Retinal pigment epithelial cell (primary cell): ENCODE measurements around the gene SH2D2A.
A peak's percentile ranks its signal among the peaks of the same experiment; 100 is the strongest.

Experiments
- DNase-seq: peaks from one replicate; pipeline ENCODE4 v3.0.0-alpha.2; 2010; ENCODE audit warnings: low read depth
- H3K4me3 ChIP-seq: 2 replicates; pipeline ENCODE4 v1.5.1; 2011; ENCODE audit warnings: mild to moderate bottlenecking, low read length, control low read depth, moderate library complexity
- CTCF ChIP-seq: conservative IDR thresholded peaks from 2 replicates; pipeline ENCODE4 v1.5.1; 2011; ENCODE audit warnings: low read depth, low read length, control low read depth, inconsistent platforms

Gene SH2D2A

GRCh38 chr1:156808186-156809030, 8.2 kb downstream of the SH2D2A start:
- no peak for TF ChIP-seq CTCF
- DNase-seq: no peak
- H3K4me3 ChIP-seq: no peak overlapping the region

GRCh38 chr1:156807627-156808026, 9.0 kb downstream of the SH2D2A start:
- DNase-seq: no peak
- H3K4me3 ChIP-seq: no peak overlapping the region
- TF ChIP-seq CTCF: no peak

- no peak overlapping the region for H3K4me3 ChIP-seq
- TF ChIP-seq CTCF: no peak
- no peak for DNase-seq
Observed at GRCh38 chr1:156806512-156807440, 9.9 kb downstream of the SH2D2A start.

DNA sequence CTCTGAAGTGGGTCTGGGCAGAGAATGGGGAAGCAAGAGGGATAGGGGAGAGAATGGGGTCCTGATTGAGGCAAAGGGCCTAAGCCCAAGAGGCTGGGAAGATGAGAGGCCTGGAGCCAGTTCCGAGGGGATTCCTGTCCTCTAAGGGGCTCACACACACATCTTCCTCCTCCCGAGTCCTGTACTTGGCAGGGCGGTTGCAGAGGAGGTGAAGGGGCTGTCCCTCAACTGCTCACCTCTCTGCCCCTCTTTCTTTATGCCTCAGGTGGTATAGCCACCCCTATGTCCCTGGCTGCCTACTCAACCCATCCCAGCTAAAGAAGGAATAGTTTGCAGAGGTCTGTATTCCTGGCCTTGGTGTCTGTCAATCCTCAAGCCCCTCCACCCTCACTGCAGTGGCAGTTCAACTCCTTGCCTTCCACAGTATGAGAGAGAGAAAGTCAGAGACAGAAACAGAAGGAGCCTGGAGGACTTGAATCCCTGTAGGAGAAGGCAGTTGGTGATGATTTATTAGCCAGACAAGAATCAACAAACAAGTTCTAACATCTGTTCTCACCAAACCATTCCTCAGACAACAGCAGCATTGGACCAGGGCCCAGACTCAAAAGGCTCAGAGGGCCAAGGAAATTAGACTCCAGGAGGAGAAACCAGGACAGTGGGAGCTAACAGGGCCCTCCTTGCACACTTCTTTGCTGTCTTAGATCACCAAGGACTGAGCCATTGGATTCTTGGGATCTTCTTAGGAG, 10.7 kb downstream of the SH2D2A start:
- DNase-seq: no peak
- no peak for TF ChIP-seq CTCF
- no peak overlapping the region for H3K4me3 ChIP-seq

- no peak overlapping the region for H3K4me3 ChIP-seq
- TF ChIP-seq CTCF: no peak
- DNase-seq: peak; percentile 90
Observed at GRCh38 chr1:156804572-156805243, 11.9 kb downstream of the SH2D2A start.

GRCh38 chr1:156804026-156804425, 12.6 kb downstream of the SH2D2A start:
- no peak overlapping the region for H3K4me3 ChIP-seq
- DNase-seq: no peak
- no peak for TF ChIP-seq CTCF
